ENCODE results near the gene KPNA2. TPM values are rescaled to one million over a fixed set of nuclear protein-coding genes. Genes with fewer than 3 reads are reported as not detected.

The KPNA2 gene
- total and polyA plus RNA-seq, 10 of the 15 experiments (the other 5 are each of a cell fraction or from before 2014, with no cell fraction given) = 202 to 731 (median 283) TPM

GRCh38 chr17:68035523-68036303 lies at the start of gene KPNA2 (continued):
- TF ChIP-seq HDGF (IDR thresholded peaks at IDR 0.05) (0 out of 2 replicates have a peak, but pooled peaks have one; percentile 58), IKZF1 (conservative IDR thresholded peaks at IDR 0.05) (peak; percentile 61), SMARCA5 (IDR thresholded peaks at IDR 0.05) (no peak), TARDBP (IDR thresholded peaks at IDR 0.05; ENCODE audit: borderline replicate concordance) (no peak), NFYB (IDR thresholded peaks at IDR 0.05; ENCODE audit: insufficient read depth, low read depth, low read length) (peak; percentile 93), NKRF (conservative IDR thresholded peaks at IDR 0.05) (peak; percentile 99), CREB1 (IDR thresholded peaks at IDR 0.05; ENCODE audit: low read depth) (peak; percentile 74), TCF3 (IDR thresholded peaks at IDR 0.05; ENCODE audit: borderline replicate concordance, insufficient read depth, low read depth, low read length) (0 out of 2 replicates have a peak, but pooled peaks have one; percentile 36), DPF2 (IDR thresholded peaks at IDR 0.05) (peak; percentile 72), NR2F1 (conservative IDR thresholded peaks at IDR 0.05) (peak; percentile 24; the same call in 1 of the 2 replicates), IKZF2 (IDR thresholded peaks at IDR 0.05) (0 out of 4 replicates have a peak, but pooled peaks have one; percentile 12 to 19), KDM1A (IDR thresholded peaks at IDR 0.05; ENCODE audit: borderline replicate concordance) (no peak), MEF2A (IDR thresholded peaks at IDR 0.05; ENCODE audit: insufficient read depth, low read depth, low read length) (peak; percentile 15; the same call in 1 of the 2 replicates), RBBP5 (conservative IDR thresholded peaks at IDR 0.05) (no peak), ETV6 (conservative IDR thresholded peaks at IDR 0.05 in 1 of 2, IDR thresholded peaks at IDR 0.05 in 1 of 2; ENCODE audit: borderline replicate concordance in 1 of 2, low read depth in 1 of 2) (no peak), GATAD2B (conservative IDR thresholded peaks at IDR 0.05; ENCODE audit: low read depth) (peak; percentile 52; the same call in 1 of the 2 replicates), ZSCAN29 (IDR thresholded peaks at IDR 0.05) (0 out of 2 replicates have a peak, but pooled peaks have one; percentile 8), YY1 (IDR thresholded peaks at IDR 0.05; ENCODE audit: low read depth, low read length) (no peak), SP1 (IDR thresholded peaks at IDR 0.05; ENCODE audit: low read depth, low read length) (peak; percentile 79), CHD4 (IDR thresholded peaks at IDR 0.05) (no peak), HDAC2 (IDR thresholded peaks at IDR 0.05) (peak; percentile 78; the same call in 1 of the 2 replicates), MEF2B (IDR thresholded peaks at IDR 0.05; ENCODE audit: partially characterized antibody, poor library complexity, severe bottlenecking) (peak; percentile 8), RELA (IDR thresholded peaks at IDR 0.05; ENCODE audit: borderline replicate concordance, partially characterized antibody) (peak; percentile 38), SIN3A (IDR thresholded peaks at IDR 0.05; ENCODE audit: low read depth, low read length) (peak; percentile 97), EGR1 (IDR thresholded peaks at IDR 0.05; ENCODE audit: borderline replicate concordance in 1 of 2, low read depth in 2 of 2, low read length in 2 of 2) (peak in 1 of 2 experiments; percentile 37; a peak in 1 of 3 replicates), TCF12 (IDR thresholded peaks at IDR 0.05; ENCODE audit: low read depth, low read length) (0 out of 2 replicates have a peak, but pooled peaks have one; percentile 6), IRF4 (IDR thresholded peaks at IDR 0.05; ENCODE audit: low read depth, low read length) (no peak), ZNF217 (IDR thresholded peaks at IDR 0.05) (no peak), E2F8 (IDR thresholded peaks at IDR 0.05; ENCODE audit: low read depth, partially characterized antibody) (no peak)

Measured in GM12878 (cell line).